Mesodermal cell (in vitro differentiated cells): Measurements from ENCODE around the gene KRT77.
"Not testable (repeated sequence)": the region's sequence is repeated elsewhere in the genome, so short reads cannot be mapped to it uniquely, and the experiment has no call there.

Experiments
- H3K27ac ChIP-seq: 2 replicates; pipeline ENCODE4 v1.7.0; 2013; ENCODE audit warnings: mild to moderate bottlenecking, low read depth, low read length, moderate library complexity; ENCODE audit not compliant: severe bottlenecking
- H3K36me3 ChIP-seq: 2 replicates; pipeline ENCODE4 v1.7.1; 2013; ENCODE audit warnings: mild to moderate bottlenecking, low read length, moderate library complexity; ENCODE audit not compliant: control insufficient read depth, insufficient read depth
- H3K4me1 ChIP-seq: one replicate; pipeline ENCODE4 v1.7.1; 2013; ENCODE audit warnings: mild to moderate bottlenecking, low read length; ENCODE audit not compliant: insufficient read depth, control insufficient read depth, poor library complexity, severe bottlenecking
- H3K4me3 ChIP-seq: 2 replicates; pipeline ENCODE4 v1.7.0; 2013; ENCODE audit warnings: low read length, control low read depth, mild to moderate bottlenecking; ENCODE audit not compliant: insufficient read depth, poor library complexity, severe bottlenecking; ENCODE audit errors: extremely low read depth
- H3K9me3 ChIP-seq: 2 replicates; pipeline ENCODE4 v1.7.1; 2013; ENCODE audit warnings: mild to moderate bottlenecking, low read length, moderate library complexity; ENCODE audit not compliant: control insufficient read depth
- WGBS, 2 experiments: methylation state at CpG; one replicate each; pipeline ENCODE4 v1.1.5; 2013; ENCODE audit warnings: missing lambda C conversion rate in 2 of 2; ENCODE audit not compliant: insufficient coverage in 2 of 2; 5-methylcytosine and 5-hydroxymethylcytosine counted together

KRT77 gene

GRCh38 chr12:52677126-52677525 is 26.2 kb downstream of the KRT77 start:
- Histone ChIP-seq H3K4me1 (peaks cover 11% of the 10 kb centered on the region), H3K36me3 (no peaks in the 10 kb centered on the region), H3K9me3 (no peaks in the 10 kb centered on the region), H3K27ac (no peak overlapping the region), H3K4me3 (no peak overlapping the region)
- WGBS, 2 experiments = 80 to 93% methylated on average over 4 of the region's 5 CpGs

- 66 to 77% methylated on average over 4 to 7 of the region's 7 CpGs for WGBS, 2 experiments
- no peaks in the 10 kb centered on the region for H3K9me3 ChIP-seq
- no peak overlapping the region for H3K4me3 ChIP-seq
- H3K36me3 ChIP-seq = no peaks in the 10 kb centered on the region
- peaks cover 16% of the 10 kb centered on the region for H3K4me1 ChIP-seq
- H3K27ac ChIP-seq = no peak overlapping the region
These were observed 27.2 kb downstream of the KRT77 start for GRCh38 chr12:52676163-52676562.

- WGBS, 2 experiments = 87 to 89% methylated on average over 14 to 18 of the region's 28 CpGs
- H3K4me3 ChIP-seq = no peak overlapping the region
- no peaks in the 10 kb centered on the region for H3K9me3 ChIP-seq
- H3K36me3 ChIP-seq = no peaks in the 10 kb centered on the region
- no peak overlapping the region for H3K27ac ChIP-seq
- H3K4me1 ChIP-seq = peaks cover 16% of the 10 kb centered on the region
These were observed 28.0 kb downstream of the KRT77 start for GRCh38 chr12:52675301-52675701.

DNA sequence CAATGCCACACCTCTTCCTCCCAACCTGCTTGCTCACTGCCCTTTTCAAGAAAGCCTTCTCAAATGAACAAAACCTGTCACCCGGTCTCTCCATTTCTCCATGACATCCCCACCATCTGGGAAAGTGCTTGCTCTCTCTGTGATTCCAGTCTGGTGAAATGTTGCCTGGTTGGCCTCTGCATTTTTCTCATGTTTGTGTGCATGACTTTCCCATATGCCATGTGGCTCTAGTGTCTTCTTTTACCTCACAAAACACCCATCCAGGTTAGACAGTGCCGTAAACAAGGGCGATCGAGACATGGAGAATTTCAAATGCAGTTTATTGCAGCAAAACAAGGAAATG is 28.9 kb downstream of the KRT77 start:
- H3K4me1 ChIP-seq = peaks cover 18% of the 10 kb centered on the region
- H3K4me3 ChIP-seq = no peak overlapping the region
- 100% methylated on average over 1 to 3 of the region's 4 CpGs for WGBS, 2 experiments
- no peaks in the 10 kb centered on the region for H3K9me3 ChIP-seq
- no peaks in the 10 kb centered on the region for H3K36me3 ChIP-seq
- H3K27ac ChIP-seq = no peak overlapping the region

DNA sequence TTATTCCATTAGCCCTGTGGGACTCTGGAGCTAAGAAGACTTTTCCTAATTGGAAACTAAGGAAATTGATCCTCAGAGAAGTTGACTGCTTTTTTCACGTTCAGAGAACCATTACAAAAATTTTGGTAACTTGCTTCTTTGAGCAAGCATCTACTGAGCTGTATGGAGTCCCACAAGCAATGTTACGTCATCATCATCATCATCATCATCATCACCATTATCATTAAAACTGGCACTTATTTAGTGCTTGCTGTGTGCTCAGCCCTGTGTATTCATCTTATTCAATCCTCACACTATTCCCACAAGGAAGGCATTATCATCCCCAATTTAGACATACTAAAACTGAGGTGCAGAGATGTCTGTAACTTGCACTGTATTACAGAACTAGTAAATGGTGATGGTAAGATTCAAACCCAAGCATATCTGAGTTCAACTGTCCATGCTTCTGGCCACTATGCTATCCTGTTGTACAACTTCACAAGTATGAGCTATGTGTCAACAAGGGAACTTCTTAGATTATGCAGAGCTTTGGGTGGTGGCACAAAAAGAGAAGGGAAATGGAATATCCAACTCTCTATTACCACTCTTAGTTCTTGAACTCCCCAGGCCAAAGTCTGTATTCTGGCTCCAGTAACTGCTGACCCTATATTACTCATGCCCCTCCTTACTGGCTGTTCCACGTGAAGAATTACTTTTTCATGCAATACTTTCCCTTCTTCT is 29.5 kb downstream of the KRT77 start:
- WGBS, 2 experiments = 76 to 78% methylated on average over 3 of the region's 3 CpGs
- no peak overlapping the region for H3K4me3 ChIP-seq

GRCh38 chr12:52673217-52673616 is 30.1 kb downstream of the KRT77 start:
- H3K9me3 ChIP-seq = no peaks in the 10 kb centered on the region
- WGBS, 2 experiments = 95 to 96% methylated on average over 2 to 5 of the region's 5 CpGs
- no peak overlapping the region for H3K27ac ChIP-seq
- H3K36me3 ChIP-seq = no peaks in the 10 kb centered on the region
- H3K4me3 ChIP-seq = no peak overlapping the region
- peaks cover 22% of the 10 kb centered on the region for H3K4me1 ChIP-seq

More for the DNA sequence above, 29.5 kb downstream of the KRT77 start:
- H3K4me1 ChIP-seq = peaks cover 22% of the 10 kb centered on the region
- no peaks in the 10 kb centered on the region for H3K36me3 ChIP-seq
- H3K9me3 ChIP-seq = no peaks in the 10 kb centered on the region
- H3K27ac ChIP-seq = no peak overlapping the region

DNA sequence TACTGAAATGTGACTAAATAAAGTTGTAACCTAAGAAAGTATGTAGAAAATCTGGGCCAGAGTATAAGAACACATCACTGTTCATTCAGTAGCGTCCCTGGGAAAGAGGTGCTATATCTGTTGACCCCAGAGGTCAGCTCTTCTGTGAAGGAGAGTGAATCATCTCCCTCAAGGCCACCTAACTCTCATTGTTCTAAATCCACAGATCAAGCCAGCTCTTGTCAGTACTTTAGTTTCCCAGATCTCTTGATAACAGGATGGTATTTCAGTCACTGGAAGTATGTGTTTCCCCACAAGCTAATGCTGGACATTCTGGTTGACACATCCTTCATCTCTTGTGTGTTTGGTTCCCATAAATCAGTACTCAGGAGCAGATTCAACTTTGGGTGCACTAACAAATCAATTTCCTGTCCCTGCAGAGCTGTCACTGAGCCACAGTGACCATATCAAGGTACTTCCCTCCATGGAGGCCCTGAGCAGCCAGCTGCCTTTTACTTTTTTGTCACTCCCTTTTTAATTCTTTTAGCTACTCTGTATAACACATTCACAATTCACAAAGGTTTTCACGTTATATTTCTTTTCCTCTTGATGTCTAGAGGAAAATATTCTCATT is 30.9 kb downstream of the KRT77 start:
- peaks cover 22% of the 10 kb centered on the region for H3K4me1 ChIP-seq
- no peaks in the 10 kb centered on the region for H3K36me3 ChIP-seq
- peak overlapping the region; percentile 12 for H3K27ac ChIP-seq
- WGBS, 2 experiments = 88 to 89% methylated on average over 1 of the region's 2 CpGs
- no peak overlapping the region for H3K4me3 ChIP-seq
- no peaks in the 10 kb centered on the region for H3K9me3 ChIP-seq

GRCh38 chr12:52670961-52671360 is 32.4 kb downstream of the KRT77 start:
- WGBS, 2 experiments = 98 to 100% methylated on average over 3 of the region's 3 CpGs

GRCh38 chr12:52670506-52670905 is 32.8 kb downstream of the KRT77 start:
- H3K36me3 ChIP-seq = no peaks in the 10 kb centered on the region
- H3K9me3 ChIP-seq = no peaks in the 10 kb centered on the region
- WGBS, 2 experiments = 100% methylated on average over 1 of the region's 4 CpGs; no CpG with 5 or more reads in 1 of the 2 experiments
- peaks cover 22% of the 10 kb centered on the region for H3K4me1 ChIP-seq
- no peak overlapping the region for H3K27ac ChIP-seq
- H3K4me3 ChIP-seq = no peak overlapping the region

More at GRCh38 chr12:52670961-52671360, 32.4 kb downstream of the KRT77 start:
- no peaks in the 10 kb centered on the region for H3K36me3 ChIP-seq
- no peaks in the 10 kb centered on the region for H3K9me3 ChIP-seq
- H3K27ac ChIP-seq = no peak overlapping the region
- no peak overlapping the region for H3K4me3 ChIP-seq
- peaks cover 22% of the 10 kb centered on the region for H3K4me1 ChIP-seq

- H3K4me3 ChIP-seq, H3K36me3 ChIP-seq, H3K27ac ChIP-seq, H3K9me3 ChIP-seq: not testable (repeated sequence)
- H3K4me1 ChIP-seq = peaks cover 22% of the 10 kb centered on the region
- 89% methylated on average over 1 of the region's 3 CpGs; no CpG with 5 or more reads in 1 of the 2 experiments for WGBS, 2 experiments
These were observed 33.4 kb downstream of the KRT77 start for GRCh38 chr12:52669941-52670340.

GRCh38 chr12:52669426-52669825 is 33.9 kb downstream of the KRT77 start:
- no peaks in the 10 kb centered on the region for H3K36me3 ChIP-seq
- H3K9me3 ChIP-seq = no peaks in the 10 kb centered on the region
- H3K4me1 ChIP-seq = peaks cover 22% of the 10 kb centered on the region
- H3K27ac ChIP-seq = no peak overlapping the region
- H3K4me3 ChIP-seq = no peak overlapping the region
